Measurements from ENCODE around the gene TIFAB. TPM values are rescaled to one million over a fixed set of nuclear protein-coding genes. Genes with fewer than 3 reads are reported as not detected.

TIFAB gene
- total and polyA plus RNA-seq, 8 donors = 0.08 TPM; not detected in 7

- H3K4me3 ChIP-seq = no peak overlapping the region
- no peaks in the 10 kb centered on the region for H3K9me3 ChIP-seq
- WGBS, 5 donors = 29 to 37% (median 35%) methylated on average over 11 of the region's 11 CpGs
- H3K27ac ChIP-seq = no peak overlapping the region
- TF ChIP-seq POLR2A (IDR thresholded peaks at IDR 0.05) = no peak
- no peak for TF ChIP-seq EP300 (IDR thresholded peaks at IDR 0.05)
- TF ChIP-seq POLR2AphosphoS5 (IDR thresholded peaks at IDR 0.05) = no peak
- no peak for TF ChIP-seq CTCF (IDR thresholded peaks at IDR 0.05)
- no peaks in the 10 kb centered on the region for H3K36me3 ChIP-seq
- DNase-seq = no peak
- intact Hi-C loops (cut with DNase I; ENCODE audit: low total_unique reads) = no loop called here
- H3K4me1 ChIP-seq = peaks cover 21 to 39% (median 30%) of the 10 kb centered on the region in 4 donors
- peaks cover 6 to 79% (median 65%) of the 10 kb centered on the region in 3 donors for H3K27me3 ChIP-seq
These were observed 35.8 kb upstream of the TIFAB start for GRCh38 chr5:135487839-135488514.

GRCh38 chr5:135487037-135487395 is 34.9 kb upstream of the TIFAB start:
- no peak for DNase-seq
- Histone ChIP-seq H3K4me3 (no peak overlapping the region), H3K4me1 (peaks cover 21 to 39% (median 30%) of the 10 kb centered on the region in 4 donors), H3K27me3 (peaks cover 6 to 78% (median 59%) of the 10 kb centered on the region in 3 donors), H3K27ac (no peak overlapping the region), H3K36me3 (no peaks in the 10 kb centered on the region), H3K9me3 (no peaks in the 10 kb centered on the region)
- WGBS, 5 donors = 47 to 81% (median 56%) methylated on average over 1 of the region's 1 CpG
- intact Hi-C loops (cut with DNase I; ENCODE audit: low total_unique reads) = no loop called here
- no peak for TF ChIP-seq POLR2A (IDR thresholded peaks at IDR 0.05)
- no peak for TF ChIP-seq POLR2AphosphoS5 (IDR thresholded peaks at IDR 0.05)
- TF ChIP-seq CTCF (IDR thresholded peaks at IDR 0.05) = no peak
- TF ChIP-seq EP300 (IDR thresholded peaks at IDR 0.05) = no peak

GRCh38 chr5:135486131-135487036 is 34.2 kb upstream of the TIFAB start:
- intact Hi-C loops (cut with DNase I; ENCODE audit: low total_unique reads) = no loop called here
- no peak for TF ChIP-seq POLR2A (IDR thresholded peaks at IDR 0.05)
- no peak for TF ChIP-seq EP300 (IDR thresholded peaks at IDR 0.05)
- TF ChIP-seq POLR2AphosphoS5 (IDR thresholded peaks at IDR 0.05) = no peak
- no peak for TF ChIP-seq CTCF (IDR thresholded peaks at IDR 0.05)
- WGBS, 5 donors = 41 to 70% (median 61%) methylated on average over 13 of the region's 13 CpGs
- peaks cover 17 to 34% (median 26%) of the 10 kb centered on the region in 4 donors for H3K4me1 ChIP-seq
- H3K4me3 ChIP-seq = no peak overlapping the region
- no peak overlapping the region for H3K27ac ChIP-seq
- no peak for DNase-seq
- H3K36me3 ChIP-seq = no peaks in the 10 kb centered on the region
- H3K27me3 ChIP-seq = peaks cover 6 to 74% (median 53%) of the 10 kb centered on the region in 3 donors
- H3K9me3 ChIP-seq = no peaks in the 10 kb centered on the region

- 65 to 77% (median 72%) methylated on average over 4 to 5 of the region's 5 CpGs for WGBS, 5 donors
- intact Hi-C loops (cut with DNase I; ENCODE audit: low total_unique reads) = no loop called here
- Histone ChIP-seq H3K4me1 (peaks cover 11 to 18% (median 15%) of the 10 kb centered on the region in 4 donors), H3K9me3 (no peaks in the 10 kb centered on the region), H3K27ac (no peak overlapping the region), H3K4me3 (no peak overlapping the region), H3K27me3 (peaks cover 0 to 71% (median 40%) of the 10 kb centered on the region in 3 donors), H3K36me3 (no peaks in the 10 kb centered on the region)
- DNase-seq = no peak
- TF ChIP-seq POLR2A (IDR thresholded peaks at IDR 0.05) (no peak), POLR2AphosphoS5 (IDR thresholded peaks at IDR 0.05) (no peak), CTCF (IDR thresholded peaks at IDR 0.05) (no peak), EP300 (IDR thresholded peaks at IDR 0.05) (no peak)
These were observed 32.5 kb upstream of the TIFAB start for GRCh38 chr5:135484674-135485086.

Measured in stomach (tissue), 9 donors.